Activated naive CD8-positive, alpha-beta T cell treated with anti-CD3 and anti-CD28 coated beads, Interleukin-2, amount 50 U/mL, for 16 hours (primary cell): ENCODE results near the gene TPD52L2.
"Not testable (repeated sequence)": the region's sequence is repeated elsewhere in the genome, so short reads cannot be mapped to it uniquely, and the experiment has no call there.

Source experiments
- DNase-seq: peaks from one replicate; pipeline ENCODE4 v3.0.0-alpha.2; 2020; ENCODE audit warnings: low read depth, low spot score

TPD52L2 gene

GRCh38 chr20:63855363-63856097 lies 9.5 kb upstream of the TPD52L2 start:
- no peak for DNase-seq

GRCh38 chr20:63856098-63856511 lies 9.0 kb upstream of the TPD52L2 start:
- no peak for DNase-seq

- DNase-seq, result no peak
Observed at GRCh38 chr20:63857764-63858392, 7.2 kb upstream of the TPD52L2 start.

GRCh38 chr20:63858393-63859165 lies 6.5 kb upstream of the TPD52L2 start:
- DNase-seq, result no peak

GRCh38 chr20:63859166-63859699 lies 5.8 kb upstream of the TPD52L2 start:
- no peak for DNase-seq

- DNase-seq, result no peak
Observed at GRCh38 chr20:63860325-63861051, 4.6 kb upstream of the TPD52L2 start.

GRCh38 chr20:63861365-63861934 lies 3.6 kb upstream of the TPD52L2 start, which contains the start of gene ABHD16B:
Gene ABHD16B (plus strand): TSS chr20:63861498. CDS start chr20:63861541, 43 bp downstream.
- DNase-seq, result no peak

GRCh38 chr20:63861981-63862901 lies 2.8 kb upstream of the TPD52L2 start:
- no peak for DNase-seq

- no peak for DNase-seq
Observed at GRCh38 chr20:63863021-63863797, 1.9 kb upstream of the TPD52L2 start.

- peak; percentile 54 for DNase-seq
Observed at GRCh38 chr20:63863798-63864544, 1.1 kb upstream of the TPD52L2 start.

GRCh38 chr20:63864545-63864977 lies 509 bp upstream of the TPD52L2 start:
- DNase-seq, result no peak

- DNase-seq, result not testable (repeated sequence)
Observed at GRCh38 chr20:63867042-63867441, 2.0 kb downstream of the TPD52L2 start.

GRCh38 chr20:63868264-63868663 lies 3.2 kb downstream of the TPD52L2 start:
- DNase-seq, result no peak

- no peak for DNase-seq
Observed at GRCh38 chr20:63873477-63873971, 8.5 kb downstream of the TPD52L2 start.

- DNase-seq, result not testable (repeated sequence)
Observed at GRCh38 chr20:63874241-63874640, 9.2 kb downstream of the TPD52L2 start.

GRCh38 chr20:63876489-63877036 lies 11.5 kb downstream of the TPD52L2 start:
- DNase-seq, result no peak

- DNase-seq, result no peak
Observed at GRCh38 chr20:63877755-63878470, 12.8 kb downstream of the TPD52L2 start.
